HG02610 (cell line): Measurements from ENCODE around the gene RBM28.

ENCODE experiments used
- ATAC-seq: cut with Tn5 transposase; IDR thresholded peaks from one replicate; pipeline ENCODE4 v1.9.1; 2021; ENCODE audit warnings: mild to moderate bottlenecking, moderate library complexity; ENCODE audit not compliant: unreplicated experiment

RBM28 gene

DNA sequence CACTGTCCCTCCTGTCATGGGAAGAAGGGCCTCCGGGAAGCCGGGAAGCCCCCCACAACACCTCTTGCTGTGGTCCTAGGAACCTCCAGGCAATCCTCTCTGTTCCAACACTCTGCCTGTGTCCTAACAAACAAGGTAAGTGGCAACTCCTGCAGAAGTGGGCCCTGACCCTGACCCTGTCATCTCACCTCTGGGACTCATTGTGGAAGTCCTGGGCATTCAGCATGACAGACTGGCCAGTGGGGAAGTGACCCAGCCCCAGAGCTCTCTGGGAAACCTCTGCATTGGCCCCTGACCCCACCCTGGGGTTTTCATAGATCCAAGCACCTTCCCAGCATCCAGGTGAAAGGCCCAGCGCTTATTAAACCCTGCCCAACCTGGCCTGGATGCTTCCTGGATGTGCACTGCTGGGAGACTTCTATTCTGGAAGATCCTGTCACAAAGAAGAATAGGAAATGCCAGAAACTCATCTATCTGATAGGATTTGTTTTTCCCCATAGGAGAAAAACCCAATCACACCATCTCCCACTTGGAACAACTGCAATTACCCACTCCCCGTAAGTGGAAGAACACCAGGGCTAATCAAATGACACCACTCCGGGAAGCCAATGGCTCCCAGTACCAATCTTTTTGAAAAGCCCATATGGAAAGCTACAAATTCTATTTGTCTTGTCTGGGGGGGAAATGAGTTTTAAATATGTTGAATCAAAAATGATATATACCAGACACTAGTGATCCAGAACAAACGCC is 78.4 kb downstream of the RBM28 start:
- ATAC-seq, result no peak

DNA sequence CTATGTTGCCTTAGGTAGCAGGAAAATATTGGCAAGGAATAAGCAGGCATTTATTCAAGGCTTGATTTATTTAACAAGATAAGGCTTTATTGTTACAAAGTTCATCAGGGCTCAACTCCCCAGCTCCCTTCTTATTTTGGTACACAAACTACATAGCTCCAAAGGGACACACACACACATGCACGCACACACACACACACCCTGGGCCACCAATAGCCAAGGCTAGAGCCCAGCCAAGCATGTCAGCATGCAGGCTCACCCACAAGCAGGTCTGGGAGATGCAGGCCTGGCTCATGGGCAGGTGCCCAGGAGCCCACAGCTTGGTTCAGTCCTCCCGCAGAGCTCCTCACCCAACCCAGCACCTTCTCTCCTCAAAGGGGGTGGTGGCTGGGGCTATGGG is 79.2 kb downstream of the RBM28 start:
- ATAC-seq, result no peak

DNA sequence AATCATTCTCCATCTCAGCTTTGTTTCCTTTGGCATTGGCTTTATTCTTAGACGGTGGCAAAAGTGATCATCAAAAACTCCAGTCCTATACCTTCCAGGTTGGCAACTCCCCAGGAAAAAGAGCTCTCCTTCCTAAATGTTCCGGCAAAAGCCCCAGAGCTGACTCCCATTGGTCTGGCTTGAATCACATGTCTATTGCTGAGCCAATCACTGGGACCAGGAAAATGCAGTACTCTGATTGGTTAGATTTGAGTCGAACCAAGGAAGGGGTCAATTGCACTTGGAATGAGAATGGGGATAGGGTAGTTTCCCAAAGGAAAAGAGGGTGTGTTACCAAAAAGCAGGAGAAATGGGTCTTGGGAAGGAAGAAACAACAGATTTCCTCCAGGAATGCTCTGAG is 80.3 kb downstream of the RBM28 start:
- no peak for ATAC-seq

DNA sequence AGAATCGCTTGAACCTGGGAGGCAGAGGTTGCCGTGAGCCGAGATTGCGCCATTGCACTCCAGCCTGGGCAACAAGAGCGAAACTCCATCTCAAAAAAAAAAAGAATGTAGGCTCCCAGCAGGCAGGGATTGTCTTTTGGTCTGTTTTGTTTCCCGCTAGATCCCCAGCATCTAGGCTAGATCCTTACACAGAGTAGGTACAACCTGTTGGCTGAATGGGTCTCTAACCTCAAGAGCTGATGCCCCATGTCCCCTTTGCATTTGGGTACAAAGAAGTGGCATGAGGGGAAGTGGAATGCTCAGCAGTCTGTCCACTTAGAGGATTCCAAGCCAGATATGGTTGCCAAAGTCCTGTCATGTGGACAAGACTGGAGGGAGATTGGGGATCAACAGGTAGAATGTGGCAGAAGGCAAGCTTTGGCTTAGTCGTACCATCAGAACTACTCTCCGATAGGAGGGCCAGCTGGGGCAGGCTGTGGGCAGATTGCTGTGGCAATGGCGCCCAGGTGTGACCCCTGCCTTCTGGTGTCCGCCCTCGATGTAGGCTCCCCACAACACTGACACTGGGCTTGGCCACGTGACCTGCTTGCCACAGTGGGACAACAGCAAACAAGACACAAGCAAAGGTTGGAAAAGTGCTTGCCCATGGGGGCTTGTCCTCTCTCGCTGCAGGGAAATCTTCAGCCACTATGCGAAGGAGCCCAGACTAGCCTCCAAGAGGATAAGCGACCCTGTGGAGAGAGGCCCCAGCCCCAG is 81.3 kb downstream of the RBM28 start:
- ATAC-seq, result no peak

DNA sequence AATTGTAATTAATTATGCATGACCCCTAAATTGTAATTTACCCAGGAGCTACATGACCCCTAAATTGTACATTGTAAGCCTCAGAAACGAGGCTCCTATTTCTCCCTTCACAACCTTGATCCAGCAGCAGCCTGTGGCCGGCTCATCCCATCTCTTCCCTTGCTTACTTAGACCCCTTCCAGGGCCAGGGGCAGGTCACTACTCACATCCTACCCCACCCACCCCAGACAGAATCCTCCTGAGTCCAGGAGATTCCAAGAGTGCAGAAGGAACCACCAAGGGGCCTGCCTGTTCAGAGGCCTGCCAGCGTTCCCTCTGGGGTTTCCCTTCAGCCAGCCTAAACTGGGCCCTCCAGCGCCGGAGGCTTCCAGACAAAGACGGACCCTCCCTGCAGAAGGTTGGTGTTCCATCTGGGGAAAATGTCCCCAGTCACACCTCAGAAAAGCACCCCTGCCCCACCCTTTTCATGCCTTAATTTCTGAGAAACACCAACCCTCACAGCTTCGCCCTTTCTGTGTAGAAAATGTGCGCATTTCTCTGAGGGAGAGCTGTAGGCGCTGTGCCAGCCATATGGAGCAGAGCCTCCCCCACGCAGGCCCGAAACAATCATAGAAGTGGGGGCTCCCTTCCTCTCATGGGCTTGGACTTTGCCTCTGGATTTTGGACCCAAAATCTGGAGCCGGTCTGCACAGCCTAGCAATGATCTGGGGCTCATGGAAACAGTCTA is 83.5 kb downstream of the RBM28 start:
- ATAC-seq, result no peak

DNA sequence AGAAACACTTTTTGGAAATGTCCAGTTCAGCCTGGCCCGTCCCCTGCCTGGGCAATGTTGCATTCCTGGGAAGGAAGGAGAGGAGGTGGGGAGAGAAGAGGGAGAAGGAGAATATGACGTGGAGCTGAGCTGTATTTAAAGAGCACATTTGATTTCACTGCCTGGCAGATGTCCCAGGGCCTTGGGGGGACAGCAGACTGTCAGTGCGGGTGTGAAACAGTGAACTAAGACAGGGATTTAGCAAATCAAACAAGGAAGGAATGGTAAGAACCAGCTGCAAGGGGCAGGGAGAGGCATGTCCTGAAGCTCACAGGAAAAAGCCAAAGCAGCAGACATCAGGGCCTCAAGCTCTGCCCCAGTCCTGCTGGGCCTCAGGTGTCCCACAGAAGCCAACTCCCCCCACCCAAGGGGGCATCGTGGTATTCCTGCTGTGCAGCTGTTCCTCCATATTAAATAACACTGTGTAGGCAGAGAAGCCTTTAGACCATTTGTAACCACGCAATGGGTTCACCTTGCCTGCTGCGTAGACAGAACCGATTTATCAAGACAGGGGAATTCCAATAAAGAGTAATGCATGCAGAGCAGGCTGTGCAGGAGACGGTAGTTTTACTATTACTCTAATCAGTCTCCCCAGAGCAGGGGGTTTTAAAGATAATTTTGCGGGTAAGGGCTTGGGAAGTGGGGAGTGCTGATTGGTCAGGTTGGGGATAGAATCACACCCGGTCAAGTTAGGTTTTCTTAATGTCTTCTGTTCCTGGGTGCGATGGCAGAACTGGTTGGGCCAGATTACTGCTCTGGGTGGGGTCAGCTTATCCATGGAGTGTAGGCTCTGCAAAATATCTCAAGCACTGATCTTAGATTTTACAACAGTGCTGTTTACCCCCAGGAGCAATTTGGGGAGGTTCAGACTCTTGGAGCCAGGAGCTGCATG is 84.3 kb downstream of the RBM28 start:
- no peak for ATAC-seq

DNA sequence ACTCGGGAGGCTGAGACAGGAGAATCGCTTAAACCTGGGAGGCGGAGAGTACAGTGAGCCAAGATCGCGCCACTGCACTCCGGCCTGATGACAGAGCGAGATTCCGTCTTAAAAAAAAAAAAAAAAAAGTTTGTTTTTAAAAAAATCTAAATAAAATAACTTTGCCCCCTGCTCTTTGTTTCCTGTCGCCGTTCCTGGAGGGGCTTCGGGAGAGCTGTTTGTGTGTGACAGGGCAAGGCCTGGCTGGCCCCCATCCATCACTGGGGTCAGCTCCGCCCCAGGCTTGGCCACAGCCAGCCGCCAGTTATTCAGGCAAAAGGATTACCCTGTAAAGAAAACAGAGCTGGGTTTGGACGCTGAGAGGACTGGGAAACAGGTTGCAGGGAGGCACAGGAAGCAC is 86.2 kb downstream of the RBM28 start:
- ATAC-seq, result no peak

DNA sequence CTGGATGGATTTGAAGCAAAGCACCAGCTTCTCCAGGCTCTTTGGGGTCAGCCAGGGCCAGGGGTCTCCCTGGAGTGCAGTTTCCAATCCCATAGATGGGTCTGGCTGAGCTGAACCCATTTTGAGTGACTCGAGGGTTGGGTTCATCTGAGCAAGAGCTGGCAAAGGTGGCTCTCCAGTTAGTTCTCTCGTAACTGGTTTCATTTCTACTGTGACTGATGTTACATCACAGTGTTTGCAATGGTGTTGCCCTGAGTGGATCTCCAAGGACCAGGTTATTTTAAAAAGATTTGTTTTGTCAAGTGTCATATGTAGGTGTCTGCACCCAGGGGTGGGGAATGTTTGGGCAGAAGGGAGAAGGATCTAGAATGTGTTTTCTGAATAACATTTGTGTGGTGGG is 88.4 kb downstream of the RBM28 start:
- no peak for ATAC-seq

DNA sequence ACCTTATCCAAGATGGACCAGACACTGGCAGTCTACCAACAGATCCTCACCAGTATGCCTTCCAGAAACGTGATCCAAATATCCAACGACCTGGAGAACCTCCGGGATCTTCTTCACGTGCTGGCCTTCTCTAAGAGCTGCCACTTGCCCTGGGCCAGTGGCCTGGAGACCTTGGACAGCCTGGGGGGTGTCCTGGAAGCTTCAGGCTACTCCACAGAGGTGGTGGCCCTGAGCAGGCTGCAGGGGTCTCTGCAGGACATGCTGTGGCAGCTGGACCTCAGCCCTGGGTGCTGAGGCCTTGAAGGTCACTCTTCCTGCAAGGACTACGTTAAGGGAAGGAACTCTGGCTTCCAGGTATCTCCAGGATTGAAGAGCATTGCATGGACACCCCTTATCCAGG is 89.2 kb downstream of the RBM28 start:
- no peak for ATAC-seq

DNA sequence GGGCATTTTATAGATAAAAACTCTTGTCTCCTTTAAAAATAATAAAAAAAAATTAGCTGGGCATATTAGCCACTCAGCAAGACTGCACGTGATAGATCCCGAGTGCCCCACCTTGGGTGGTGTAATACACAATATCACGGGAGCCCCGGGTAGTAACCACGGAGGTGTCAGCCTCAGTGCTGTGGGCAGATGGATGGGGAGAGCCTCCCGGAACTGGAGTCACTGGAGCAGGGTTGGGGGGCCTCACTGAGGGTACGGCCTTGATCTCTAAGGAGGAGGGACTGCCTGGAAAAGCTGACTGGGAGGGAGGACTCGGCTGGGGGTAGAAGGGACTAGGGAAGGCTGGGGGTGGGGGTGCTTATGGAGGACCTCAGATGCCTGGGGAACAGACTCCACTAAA is 90.0 kb downstream of the RBM28 start:
- ATAC-seq, result no peak

DNA sequence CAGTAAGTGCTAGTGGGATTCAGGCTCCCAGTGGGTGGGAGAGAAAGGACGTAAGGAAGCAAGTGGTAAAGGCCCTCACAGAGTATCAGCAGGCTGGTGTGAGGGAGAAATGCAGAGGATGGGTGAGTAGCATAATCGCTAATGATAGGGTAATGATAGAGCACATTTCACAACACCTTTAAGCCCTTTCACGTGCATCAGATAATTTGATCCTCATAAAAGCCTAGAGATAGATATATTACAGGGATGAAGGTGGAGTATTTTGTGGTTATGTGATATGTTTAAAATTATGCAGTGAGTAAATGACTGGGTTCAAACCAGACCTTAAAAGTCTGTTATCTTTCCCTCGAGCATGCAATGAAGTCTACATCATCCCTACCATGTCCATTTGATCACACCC is 92.4 kb downstream of the RBM28 start:
- ATAC-seq, result no peak
